Measurements from ENCODE around the gene HOXB6. TPM values are rescaled to one million over a fixed set of nuclear protein-coding genes. Genes with fewer than 3 reads are reported as not detected.

The HOXB6 gene
- total and polyA plus RNA-seq, 8 donors, result 0.12 to 1.8 (median 0.69) TPM

DNA sequence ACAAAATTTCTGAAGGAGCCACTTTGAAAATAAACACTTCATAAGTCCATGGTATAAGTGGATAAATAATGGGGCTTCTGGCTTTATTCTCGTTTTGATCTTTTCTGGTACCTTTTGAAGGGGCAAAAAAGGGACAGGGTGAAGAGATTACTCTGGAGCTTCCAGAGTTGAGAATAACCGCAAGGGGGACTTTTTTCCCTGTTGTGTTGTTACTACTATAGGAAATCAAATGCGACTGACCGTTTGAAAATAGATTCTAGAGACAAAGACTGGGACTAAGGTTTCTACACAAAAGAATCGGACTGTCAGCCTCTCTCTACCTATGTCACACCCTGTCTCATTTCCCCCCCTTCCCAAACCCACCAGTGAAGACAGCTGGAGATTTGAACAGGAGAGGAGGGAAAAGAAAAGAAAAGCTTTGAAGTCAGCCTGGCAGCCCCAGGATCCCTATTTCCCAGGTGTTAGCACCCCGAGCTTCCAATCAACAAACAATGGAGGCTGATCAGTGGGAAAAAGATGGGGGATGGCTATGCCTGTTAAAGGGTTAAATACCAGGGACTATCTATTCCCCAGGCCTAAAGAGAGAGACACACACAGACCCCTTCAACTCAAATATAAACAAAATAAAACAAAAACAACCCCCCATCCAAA is 35.0 kb downstream of the HOXB6 start:
- no peak for FAIRE-seq
- H3K4me3 ChIP-seq, result peak overlapping the region in 1 of 4 donors; percentile 5
- no peak for ATAC-seq
- WGBS, 2 donors, result 13 to 16% methylated on average over 6 of the region's 6 CpGs
- H3K27me3 ChIP-seq, result peaks cover 0 to 28% (median 2%) of the 10 kb centered on the region in 4 donors
- no peak for TF ChIP-seq CTCF (IDR thresholded peaks at IDR 0.05)
- intact Hi-C loops (cut with DNase I), result no loop called here
- DNase-seq, result no peak
- H3K36me3 ChIP-seq, result no peaks in the 10 kb centered on the region
- no peak overlapping the region for H3K27ac ChIP-seq
- H3K4me1 ChIP-seq, result no peaks in the 10 kb centered on the region
- no peaks in the 10 kb centered on the region for H3K9me3 ChIP-seq

DNA sequence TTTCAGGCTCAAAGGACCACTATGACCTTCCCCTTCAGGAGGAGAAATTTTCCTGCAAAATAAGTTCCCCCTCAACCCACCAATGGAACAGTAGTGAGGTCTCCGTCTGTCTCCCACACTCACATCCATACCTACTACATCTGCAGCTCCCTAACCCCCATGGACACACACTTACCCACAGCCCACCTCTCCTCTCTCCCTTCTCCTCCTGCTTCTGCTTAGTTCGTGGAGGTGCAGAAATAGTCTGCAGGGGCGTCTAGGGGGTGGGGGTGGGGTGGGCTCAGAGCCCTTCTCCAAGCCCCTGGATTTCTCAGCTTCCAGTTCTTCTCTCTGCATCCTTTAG is 35.6 kb downstream of the HOXB6 start:
- 7 to 10% methylated on average over 3 of the region's 3 CpGs for WGBS, 2 donors
- H3K9me3 ChIP-seq, result no peaks in the 10 kb centered on the region
- peaks cover 0 to 25% (median 2%) of the 10 kb centered on the region in 4 donors for H3K27me3 ChIP-seq
- TF ChIP-seq CTCF (IDR thresholded peaks at IDR 0.05), result no peak
- intact Hi-C loops (cut with DNase I), result no loop called here
- ATAC-seq (no peak), FAIRE-seq (no peak), DNase-seq (no peak)
- no peaks in the 10 kb centered on the region for H3K36me3 ChIP-seq
- H3K27ac ChIP-seq, result no peak overlapping the region
- no peaks in the 10 kb centered on the region for H3K4me1 ChIP-seq
- H3K4me3 ChIP-seq, result peak overlapping the region in 1 of 4 donors; percentile 5

- intact Hi-C loops (cut with DNase I), result no loop called here
- no peak for DNase-seq
- H3K27me3 ChIP-seq, result peaks cover 0 to 23% (median 2%) of the 10 kb centered on the region in 4 donors
Observed at GRCh38 chr17:48568499-48569239, 36.1 kb downstream of the HOXB6 start.

DNA sequence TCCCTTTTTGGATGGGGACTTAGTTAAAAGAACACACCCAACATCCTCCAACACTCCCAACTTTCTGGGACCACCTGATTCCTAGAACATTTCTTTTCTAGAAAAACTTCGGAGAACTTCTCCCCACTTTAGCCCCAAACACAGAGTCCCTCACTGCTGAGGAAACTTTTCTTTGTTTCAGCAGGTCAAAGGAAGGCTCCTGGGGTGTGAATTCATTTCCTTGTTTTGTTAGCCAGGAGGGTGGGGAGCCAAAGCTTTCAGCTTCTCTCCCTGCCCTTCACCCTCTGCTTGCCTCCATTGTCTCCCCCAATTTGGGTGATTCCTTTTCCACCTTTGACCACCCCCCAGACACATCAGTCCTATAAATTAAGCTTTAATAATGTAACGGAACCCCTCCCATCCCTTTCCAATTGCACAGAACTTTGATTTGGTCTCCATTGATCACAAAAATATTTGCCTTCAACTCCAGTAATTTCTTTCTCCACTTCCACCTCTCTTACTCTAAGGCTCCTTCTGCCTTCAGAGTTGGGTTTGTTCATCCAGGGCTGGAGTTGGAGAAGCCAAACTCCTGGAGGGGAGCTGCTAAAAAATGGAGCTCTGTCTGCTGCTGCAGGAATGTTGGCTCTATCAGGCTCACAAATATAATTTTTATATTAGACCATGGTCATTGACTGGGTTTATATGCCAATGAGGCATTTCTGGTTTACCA is 37.0 kb downstream of the HOXB6 start:
- 36 to 45% methylated on average over 2 of the region's 2 CpGs for WGBS, 2 donors
- intact Hi-C loops (cut with DNase I), result no loop called here
- ATAC-seq (no peak), DNase-seq (no peak), FAIRE-seq (no peak)
- H3K27ac ChIP-seq, result no peak overlapping the region
- no peaks in the 10 kb centered on the region for H3K4me1 ChIP-seq
- TF ChIP-seq CTCF (IDR thresholded peaks at IDR 0.05), result no peak
- no peaks in the 10 kb centered on the region for H3K9me3 ChIP-seq
- no peaks in the 10 kb centered on the region for H3K36me3 ChIP-seq
- peaks cover 0 to 27% (median 2%) of the 10 kb centered on the region in 4 donors for H3K27me3 ChIP-seq
- no peak overlapping the region for H3K4me3 ChIP-seq

More at GRCh38 chr17:48568499-48569239, 36.1 kb downstream of the HOXB6 start:
- Histone ChIP-seq H3K9me3 (no peaks in the 10 kb centered on the region), H3K4me1 (no peaks in the 10 kb centered on the region), H3K36me3 (no peaks in the 10 kb centered on the region), H3K27ac (no peak overlapping the region), H3K4me3 (peak overlapping the region in 1 of 4 donors; percentile 5)
- TF ChIP-seq CTCF (IDR thresholded peaks at IDR 0.05), result no peak
- WGBS, 2 donors, result 8 to 9% methylated on average over 33 of the region's 33 CpGs
- ATAC-seq (no peak), FAIRE-seq (no peak)
